Stimulated activated memory B cell treated with anti-CD40 and anti-IgM and Interleukin-4, amounts not matched to agents 10 μg/mL and 1 μg/mL and 100 μg/mL, for 72 hours (primary cell): ENCODE results near the gene MKX.

Experiments used
- ATAC-seq: fragments of 150-1000 bp; cut with Tn5 transposase; 2 replicates; pipeline ENCODE4 v1.10.0; 2021
- H3K27ac Mint-ChIP-seq: one replicate; pipeline ENCODE4 v1.8.0; 2022; ENCODE audit warnings: mild to moderate bottlenecking, mixed read lengths
- H3K27me3 Mint-ChIP-seq: one replicate; pipeline ENCODE4 v1.8.0; 2022; ENCODE audit warnings: mixed read lengths
- H3K36me3 Mint-ChIP-seq: one replicate; pipeline ENCODE4 v1.8.0; 2022; ENCODE audit warnings: mixed read lengths
- H3K4me1 Mint-ChIP-seq: one replicate; pipeline ENCODE4 v1.8.0; 2022; ENCODE audit warnings: mixed read lengths
- H3K4me3 Mint-ChIP-seq: one replicate; pipeline ENCODE4 v1.8.0; 2022; ENCODE audit warnings: mild to moderate bottlenecking, moderate library complexity, mixed read lengths
- H3K9me3 Mint-ChIP-seq: one replicate; pipeline ENCODE4 v1.8.0; 2022; ENCODE audit warnings: mixed read lengths

The MKX gene

GRCh38 chr10:27745732-27746396 is at the start of gene MKX:
MKX (minus strand) TSS chr10:27745819; CDS start chr10:27743415, 2,404 bp downstream.
- H3K4me1 Mint-ChIP-seq, result peaks cover 41% of the 10 kb centered on the region
- H3K27me3 Mint-ChIP-seq, result peaks cover 54% of the 10 kb centered on the region
- peak within 1 kb of the TSS; percentile 29 for H3K27ac Mint-ChIP-seq
- no peaks in the 10 kb centered on the region for H3K36me3 Mint-ChIP-seq
- no peak for ATAC-seq
- H3K4me3 Mint-ChIP-seq, result peak within 1 kb of the TSS; percentile 65
- no peaks in the 10 kb centered on the region for H3K9me3 Mint-ChIP-seq

GRCh38 chr10:27794157-27794556 is 48.5 kb upstream of the MKX start:
- Mint-ChIP-seq H3K4me1 (no peaks in the 10 kb centered on the region), H3K36me3 (no peaks in the 10 kb centered on the region), H3K27ac (no peak overlapping the region), H3K27me3 (no peaks in the 10 kb centered on the region), H3K4me3 (no peak overlapping the region), H3K9me3 (no peaks in the 10 kb centered on the region)
- no peak for ATAC-seq

- no peaks in the 10 kb centered on the region for H3K9me3 Mint-ChIP-seq
- no peak overlapping the region for H3K27ac Mint-ChIP-seq
- H3K27me3 Mint-ChIP-seq, result no peaks in the 10 kb centered on the region
- H3K4me1 Mint-ChIP-seq, result no peaks in the 10 kb centered on the region
- no peaks in the 10 kb centered on the region for H3K36me3 Mint-ChIP-seq
- no peak for ATAC-seq
- no peak overlapping the region for H3K4me3 Mint-ChIP-seq
Measured at GRCh38 chr10:27792216-27792615, 46.6 kb upstream of the MKX start.

GRCh38 chr10:27784272-27784671 is 38.7 kb upstream of the MKX start:
- Mint-ChIP-seq H3K4me1 (no peaks in the 10 kb centered on the region), H3K4me3 (no peak overlapping the region), H3K27ac (no peak overlapping the region), H3K36me3 (no peaks in the 10 kb centered on the region), H3K27me3 (no peaks in the 10 kb centered on the region), H3K9me3 (peaks cover 3% of the 10 kb centered on the region)
- no peak for ATAC-seq

GRCh38 chr10:27783660-27784059 is 38.0 kb upstream of the MKX start:
- Mint-ChIP-seq H3K4me1 (no peaks in the 10 kb centered on the region), H3K9me3 (peaks cover 3% of the 10 kb centered on the region), H3K4me3 (no peak overlapping the region), H3K27me3 (no peaks in the 10 kb centered on the region), H3K36me3 (no peaks in the 10 kb centered on the region), H3K27ac (no peak overlapping the region)
- ATAC-seq, result no peak

GRCh38 chr10:27779462-27780015 is 33.9 kb upstream of the MKX start:
- ATAC-seq, result no peak
- Mint-ChIP-seq H3K4me3 (no peak overlapping the region), H3K36me3 (no peaks in the 10 kb centered on the region), H3K27me3 (peaks cover 20% of the 10 kb centered on the region), H3K9me3 (peaks cover 3% of the 10 kb centered on the region), H3K4me1 (no peaks in the 10 kb centered on the region), H3K27ac (no peak overlapping the region)

GRCh38 chr10:27774831-27775230 is 29.2 kb upstream of the MKX start:
- peaks cover 4% of the 10 kb centered on the region for H3K9me3 Mint-ChIP-seq
- peaks cover 47% of the 10 kb centered on the region for H3K27me3 Mint-ChIP-seq
- H3K36me3 Mint-ChIP-seq, result no peaks in the 10 kb centered on the region
- H3K4me1 Mint-ChIP-seq, result no peaks in the 10 kb centered on the region
- H3K4me3 Mint-ChIP-seq, result no peak overlapping the region
- no peak for ATAC-seq
- no peak overlapping the region for H3K27ac Mint-ChIP-seq

- peaks cover 44% of the 10 kb centered on the region for H3K27me3 Mint-ChIP-seq
- no peaks in the 10 kb centered on the region for H3K4me1 Mint-ChIP-seq
- H3K9me3 Mint-ChIP-seq, result peaks cover 4% of the 10 kb centered on the region
- no peak overlapping the region for H3K4me3 Mint-ChIP-seq
- no peaks in the 10 kb centered on the region for H3K36me3 Mint-ChIP-seq
- ATAC-seq, result peak; percentile 48
- no peak overlapping the region for H3K27ac Mint-ChIP-seq
Measured at GRCh38 chr10:27771231-27771630, 25.6 kb upstream of the MKX start.

- H3K27ac Mint-ChIP-seq, result no peak overlapping the region
- H3K36me3 Mint-ChIP-seq, result no peaks in the 10 kb centered on the region
- H3K4me1 Mint-ChIP-seq, result no peaks in the 10 kb centered on the region
- H3K9me3 Mint-ChIP-seq, result peaks cover 4% of the 10 kb centered on the region
- H3K27me3 Mint-ChIP-seq, result peaks cover 33% of the 10 kb centered on the region
- no peak for ATAC-seq
- no peak overlapping the region for H3K4me3 Mint-ChIP-seq
Measured at GRCh38 chr10:27770181-27770580, 24.6 kb upstream of the MKX start.

- no peaks in the 10 kb centered on the region for H3K4me1 Mint-ChIP-seq
- H3K27ac Mint-ChIP-seq, result no peak overlapping the region
- H3K27me3 Mint-ChIP-seq, result peaks cover 14% of the 10 kb centered on the region
- H3K9me3 Mint-ChIP-seq, result no peaks in the 10 kb centered on the region
- H3K4me3 Mint-ChIP-seq, result no peak overlapping the region
- ATAC-seq, result no peak
- no peaks in the 10 kb centered on the region for H3K36me3 Mint-ChIP-seq
Measured at GRCh38 chr10:27760867-27761266, 15.2 kb upstream of the MKX start.

- no peaks in the 10 kb centered on the region for H3K36me3 Mint-ChIP-seq
- H3K4me1 Mint-ChIP-seq, result no peaks in the 10 kb centered on the region
- H3K9me3 Mint-ChIP-seq, result no peaks in the 10 kb centered on the region
- no peak for ATAC-seq
- no peak overlapping the region for H3K27ac Mint-ChIP-seq
- H3K4me3 Mint-ChIP-seq, result no peak overlapping the region
- peaks cover 14% of the 10 kb centered on the region for H3K27me3 Mint-ChIP-seq
Measured at GRCh38 chr10:27759483-27760272, 14.1 kb upstream of the MKX start.

- H3K27ac Mint-ChIP-seq, result no peak overlapping the region
- peaks cover 7% of the 10 kb centered on the region for H3K36me3 Mint-ChIP-seq
- no peaks in the 10 kb centered on the region for H3K4me1 Mint-ChIP-seq
- peaks cover 23% of the 10 kb centered on the region for H3K27me3 Mint-ChIP-seq
- H3K9me3 Mint-ChIP-seq, result peaks cover 6% of the 10 kb centered on the region
- H3K4me3 Mint-ChIP-seq, result no peak overlapping the region
- no peak for ATAC-seq
Measured at GRCh38 chr10:27752673-27753237, 7.1 kb upstream of the MKX start.

- Mint-ChIP-seq H3K4me1 (peaks cover 28% of the 10 kb centered on the region), H3K4me3 (no peak overlapping the region), H3K36me3 (peaks cover 7% of the 10 kb centered on the region), H3K27ac (no peak overlapping the region), H3K9me3 (peaks cover 6% of the 10 kb centered on the region), H3K27me3 (peaks cover 54% of the 10 kb centered on the region)
- ATAC-seq, result no peak
Measured at GRCh38 chr10:27748601-27749000, 3.0 kb upstream of the MKX start.

- Mint-ChIP-seq H3K4me3 (no peak overlapping the region), H3K27me3 (peaks cover 47% of the 10 kb centered on the region), H3K9me3 (no peaks in the 10 kb centered on the region), H3K36me3 (no peaks in the 10 kb centered on the region), H3K27ac (no peak overlapping the region), H3K4me1 (peaks cover 31% of the 10 kb centered on the region)
- ATAC-seq, result no peak
Measured at GRCh38 chr10:27747096-27747451, 1.5 kb upstream of the MKX start.

- Mint-ChIP-seq H3K4me1 (peaks cover 36% of the 10 kb centered on the region), H3K36me3 (no peaks in the 10 kb centered on the region), H3K27ac (no peak overlapping the region), H3K4me3 (no peak overlapping the region), H3K9me3 (no peaks in the 10 kb centered on the region), H3K27me3 (peaks cover 47% of the 10 kb centered on the region)
- ATAC-seq, result no peak
Measured at GRCh38 chr10:27746397-27747095, 927 bp upstream of the MKX start.
